ENCODE data around the gene FOXO3.

GRCh38 chr6:108585921-108586536 lies 25.3 kb downstream of the FOXO3 start:
- TF ChIP-seq SMC3 (IDR thresholded peaks at IDR 0.05; ENCODE audit: low read depth, low read length): no peak
- TF ChIP-seq, protein P1, sequence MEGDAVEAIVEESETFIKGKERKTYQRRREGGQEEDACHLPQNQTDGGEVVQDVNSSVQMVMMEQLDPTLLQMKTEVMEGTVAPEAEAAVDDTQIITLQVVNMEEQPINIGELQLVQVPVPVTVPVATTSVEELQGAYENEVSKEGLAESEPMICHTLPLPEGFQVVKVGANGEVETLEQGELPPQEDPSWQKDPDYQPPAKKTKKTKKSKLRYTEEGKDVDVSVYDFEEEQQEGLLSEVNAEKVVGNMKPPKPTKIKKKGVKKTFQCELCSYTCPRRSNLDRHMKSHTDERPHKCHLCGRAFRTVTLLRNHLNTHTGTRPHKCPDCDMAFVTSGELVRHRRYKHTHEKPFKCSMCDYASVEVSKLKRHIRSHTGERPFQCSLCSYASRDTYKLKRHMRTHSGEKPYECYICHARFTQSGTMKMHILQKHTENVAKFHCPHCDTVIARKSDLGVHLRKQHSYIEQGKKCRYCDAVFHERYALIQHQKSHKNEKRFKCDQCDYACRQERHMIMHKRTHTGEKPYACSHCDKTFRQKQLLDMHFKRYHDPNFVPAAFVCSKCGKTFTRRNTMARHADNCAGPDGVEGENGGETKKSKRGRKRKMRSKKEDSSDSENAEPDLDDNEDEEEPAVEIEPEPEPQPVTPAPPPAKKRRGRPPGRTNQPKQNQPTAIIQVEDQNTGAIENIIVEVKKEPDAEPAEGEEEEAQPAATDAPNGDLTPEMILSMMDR (IDR thresholded peaks at IDR 0.05): no peak
- TF ChIP-seq EZH2phosphoT487 (IDR thresholded peaks at IDR 0.05; ENCODE audit: borderline replicate concordance, low read depth): no peak
- TF ChIP-seq POLR2AphosphoS5 (IDR thresholded peaks at IDR 0.05; ENCODE audit: low read depth, low read length): no peak
- no peak for TF ChIP-seq GATA2 (CRISPR knock-in tag; IDR thresholded peaks at IDR 0.05)
- TF ChIP-seq USF1 (IDR thresholded peaks at IDR 0.05; ENCODE audit: borderline replicate concordance, low read depth): no peak
- no peak for TF ChIP-seq TCF12 (IDR thresholded peaks at IDR 0.05)
- no peak for TF ChIP-seq MAX (IDR thresholded peaks at IDR 0.05; ENCODE audit: low read depth)
- no peak for TF ChIP-seq EP300 (IDR thresholded peaks at IDR 0.05; ENCODE audit: borderline replicate concordance in 1 of 2, low read depth in 1 of 2, low read length in 1 of 2)

Data from SK-N-SH (cell line).